Fibroblast of lung (primary cell): ENCODE results near the gene BCL2L13. TPM values are rescaled to one million over a fixed set of nuclear protein-coding genes. Genes with fewer than 3 reads are reported as not detected.
"Not testable (repeated sequence)": the region's sequence is repeated elsewhere in the genome, so short reads cannot be mapped to it uniquely, and the experiment has no call there.

Experiments
- DNase-seq, 2 donors: peaks; one replicate each; pipeline versions ENCODE4 v3.0.0 to v3.0.0-alpha.2; 2010; ENCODE audit warnings: low read depth in 2 of 2
- H2AFZ ChIP-seq: 2 replicates; pipeline ENCODE4 v1.5.1; 2012; ENCODE audit warnings: low read length, control low read depth, inconsistent platforms
- H3K27ac ChIP-seq: 2 replicates; pipeline ENCODE4 v1.5.1; 2011; ENCODE audit warnings: low read length, control low read depth; ENCODE audit not compliant: insufficient read depth
- H3K27me3 ChIP-seq: 2 replicates; pipeline ENCODE4 v1.5.1; 2011; ENCODE audit warnings: mild to moderate bottlenecking, low read length; ENCODE audit not compliant: control insufficient read depth, insufficient read depth
- H3K36me3 ChIP-seq: 2 replicates; pipeline ENCODE4 v1.5.1; 2011; ENCODE audit warnings: low read length; ENCODE audit not compliant: control insufficient read depth, insufficient read depth
- H3K4me1 ChIP-seq: 2 replicates; pipeline ENCODE4 v1.5.1; 2011; ENCODE audit warnings: low read length; ENCODE audit not compliant: control insufficient read depth, insufficient read depth; ENCODE audit errors: extremely low read depth
- H3K4me2 ChIP-seq: 2 replicates; pipeline ENCODE4 v1.5.1; 2011; ENCODE audit warnings: low read length, control low read depth; ENCODE audit not compliant: insufficient read depth; ENCODE audit errors: extremely low read depth
- H3K4me3 ChIP-seq, 4 experiments: fragments of 200-600 bp in 1 of 4; sonication (generic) in 1 of 4; replicated peaks in 1 of 4; 2 replicates each; pipeline ENCODE4 v1.5.1; 2011 to 2016; ENCODE audit warnings: low read length in 4 of 4, low read depth in 3 of 4, mild to moderate bottlenecking in 3 of 4, control low read depth in 2 of 4, inconsistent platforms in 1 of 4, mixed read lengths in 1 of 4; ENCODE audit not compliant: insufficient read depth in 1 of 4; ENCODE audit errors: control extremely low read depth in 1 of 4
- H3K79me2 ChIP-seq: 2 replicates; pipeline ENCODE4 v1.5.1; 2012; ENCODE audit warnings: mild to moderate bottlenecking, low read length, inconsistent platforms; ENCODE audit not compliant: control insufficient read depth, insufficient read depth
- H3K9ac ChIP-seq: 2 replicates; pipeline ENCODE4 v1.5.1; 2011; ENCODE audit warnings: mild to moderate bottlenecking, low read length, control low read depth; ENCODE audit not compliant: insufficient read depth
- H3K9me3 ChIP-seq: 2 replicates; pipeline ENCODE4 v1.5.1; 2012; ENCODE audit warnings: low read depth, low read length; ENCODE audit not compliant: control insufficient read depth, insufficient read depth
- H4K20me1 ChIP-seq: 2 replicates; pipeline ENCODE4 v1.5.1; 2011; ENCODE audit warnings: low read length; ENCODE audit not compliant: control insufficient read depth, insufficient read depth; ENCODE audit errors: extremely low read depth
- CTCF ChIP-seq, 2 donors: IDR thresholded peaks in 1 of 2; conservative IDR thresholded peaks in 1 of 2; 1 replicate in 1 of 2; 2 replicates in 1 of 2; pipeline ENCODE4 v1.5.1; 2011 to 2012; ENCODE audit warnings: low read length in 2 of 2, control low read depth in 1 of 2, inconsistent platforms in 1 of 2, low read depth in 1 of 2, mild to moderate bottlenecking in 1 of 2
- EZH2 ChIP-seq: IDR thresholded peaks from 2 replicates; pipeline ENCODE4 v1.5.1; 2012; ENCODE audit warnings: low read length, control low read depth, mild to moderate bottlenecking; ENCODE audit errors: missing control alignments
- polyA plus RNA-seq, 2 donors: library from polyadenylated mRNA; depleted of rRNA in 1 of 2; stranded (reverse) in 1 of 2; unstranded in 1 of 2; fragments of >200 nt; gene quantifications; 2 replicates each; pipeline ENCODE4 v1.2.1, GENCODE V29; 2011 to 2012; ENCODE audit warnings: missing spikeins in 1 of 2
- total RNA-seq: library from RNA; depleted of rRNA; stranded (reverse); fragments of >200 nt; gene quantifications from 2 replicates; pipeline ENCODE4 v1.2.1, GENCODE V29; 2014

The BCL2L13 gene
- total and polyA plus RNA-seq, 2 donors (not counting 1 experiment from before 2014, with no cell fraction given), result 65.1 to 76.8 TPM

- Histone ChIP-seq H2AFZ (no peak overlapping the region), H3K4me1 (no peaks in the 10 kb centered on the region), H3K9ac (no peak overlapping the region), H3K79me2 (no peaks in the 10 kb centered on the region), H3K4me3 (no peak overlapping the region), H3K4me2 (no peak overlapping the region), H3K27me3 (no peaks in the 10 kb centered on the region), H3K9me3 (no peaks in the 10 kb centered on the region), H3K27ac (no peak overlapping the region), H4K20me1 (no peaks in the 10 kb centered on the region), H3K36me3 (no peaks in the 10 kb centered on the region)
- DNase-seq, result no peak
- TF ChIP-seq CTCF (conservative IDR thresholded peaks at IDR 0.05 in 1 of 2, IDR thresholded peaks at IDR 0.05 in 1 of 2; ENCODE audit: low read depth in 1 of 2, low read length in 2 of 2) (no peak), EZH2 (no peak)
These were observed 125.5 kb downstream of the BCL2L13 start for GRCh38 chr22:17764036-17764435.

- H3K9ac ChIP-seq, H3K4me1 ChIP-seq, H2AFZ ChIP-seq, H3K4me3 ChIP-seq, H3K36me3 ChIP-seq, H4K20me1 ChIP-seq, H3K9me3 ChIP-seq, H3K79me2 ChIP-seq, DNase-seq, H3K4me2 ChIP-seq, H3K27me3 ChIP-seq, H3K27ac ChIP-seq: not testable (repeated sequence)
These were observed 126.3 kb downstream of the BCL2L13 start for GRCh38 chr22:17764852-17765251.

- no peaks in the 10 kb centered on the region for H3K9me3 ChIP-seq
- no peak overlapping the region for H3K9ac ChIP-seq
- H3K36me3 ChIP-seq, result no peaks in the 10 kb centered on the region
- H2AFZ ChIP-seq, result no peak overlapping the region
- H3K4me2 ChIP-seq, result no peak overlapping the region
- no peaks in the 10 kb centered on the region for H3K27me3 ChIP-seq
- DNase-seq, result no peak
- H3K79me2 ChIP-seq, result no peaks in the 10 kb centered on the region
- no peak overlapping the region for H3K4me3 ChIP-seq
- no peak overlapping the region for H3K27ac ChIP-seq
- H3K4me1 ChIP-seq, result peaks cover 2% of the 10 kb centered on the region
- no peaks in the 10 kb centered on the region for H4K20me1 ChIP-seq
- TF ChIP-seq EZH2 (no peak), CTCF (conservative IDR thresholded peaks at IDR 0.05 in 1 of 2, IDR thresholded peaks at IDR 0.05 in 1 of 2; ENCODE audit: low read depth in 1 of 2, low read length in 2 of 2) (no peak)
These were observed 128.9 kb downstream of the BCL2L13 start for GRCh38 chr22:17767233-17768065.
